Sigmoid colon (tissue), 4 donors: ENCODE measurements around the gene IGLL5.

Experiments
- CTCF ChIP-seq, 4 experiments: fragments of 450-650 bp in 3 of 4; fragments of 200-600 bp in 1 of 4; IDR thresholded peaks; one replicate each; pipeline ENCODE4 v1.5.1; 2016 to 2019; ENCODE audit warnings: antibody characterized with exemption in 4 of 4, mild to moderate bottlenecking in 3 of 4, moderate library complexity in 2 of 4
- EP300 ChIP-seq, 4 donors: sonication (generic); formaldehyde crosslinking; IDR thresholded peaks; one replicate each; pipeline ENCODE4 v1.6.1; 2017; ENCODE audit warnings: antibody characterized with exemption in 4 of 4

GRCh38 chr22:22888571-22889353, 1.1 kb downstream of the IGLL5 start:
- TF ChIP-seq EP300 (IDR thresholded peaks at IDR 0.05) = no peak
- TF ChIP-seq CTCF (IDR thresholded peaks at IDR 0.05) = no peak
